Gastrocnemius medialis (tissue), 4 donors: ENCODE results near the gene DNASE1L3.

Experiments used
- POLR2A ChIP-seq, 2 donors: fragments of 450-650 bp; IDR thresholded peaks; one replicate each; pipeline ENCODE4 v1.6.1; 2017; ENCODE audit warnings: antibody characterized with exemption in 2 of 2, mild to moderate bottlenecking in 2 of 2, moderate library complexity in 2 of 2
- TF ChIP-seq, protein P1 (sequence below), 5 experiments: fragments of 450-650 bp in 3 of 5; fragments of 200-600 bp in 2 of 5; sonication (generic) in 2 of 5; IDR thresholded peaks in 4 of 5; conservative IDR thresholded peaks in 1 of 5; 1 replicate in 4 of 5; 2 replicates in 1 of 5; pipeline ENCODE4 v1.5.1; 2016 to 2019; ENCODE audit warnings: antibody characterized with exemption in 5 of 5, mild to moderate bottlenecking in 3 of 5, moderate library complexity in 3 of 5

DNA sequence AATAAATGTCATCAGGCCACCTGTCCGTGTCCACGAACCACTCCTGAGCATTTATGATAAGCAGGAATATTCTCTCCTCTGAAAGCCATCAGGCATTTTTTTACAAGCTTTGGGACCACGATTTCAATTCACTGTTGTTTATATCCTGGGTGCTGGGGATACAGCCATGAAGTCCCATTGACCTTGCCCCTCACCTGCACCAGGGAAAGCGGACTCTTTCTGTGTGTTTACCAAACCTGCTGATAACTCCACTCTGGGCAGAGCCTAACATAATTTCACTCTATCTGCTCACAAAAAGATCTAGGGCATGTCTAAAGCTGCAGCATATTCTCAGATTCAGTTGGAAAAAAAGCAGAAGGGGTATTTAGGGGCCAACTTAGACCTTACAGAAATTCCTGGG lies 4.8 kb downstream of the DNASE1L3 start:
- TF ChIP-seq, protein P1, sequence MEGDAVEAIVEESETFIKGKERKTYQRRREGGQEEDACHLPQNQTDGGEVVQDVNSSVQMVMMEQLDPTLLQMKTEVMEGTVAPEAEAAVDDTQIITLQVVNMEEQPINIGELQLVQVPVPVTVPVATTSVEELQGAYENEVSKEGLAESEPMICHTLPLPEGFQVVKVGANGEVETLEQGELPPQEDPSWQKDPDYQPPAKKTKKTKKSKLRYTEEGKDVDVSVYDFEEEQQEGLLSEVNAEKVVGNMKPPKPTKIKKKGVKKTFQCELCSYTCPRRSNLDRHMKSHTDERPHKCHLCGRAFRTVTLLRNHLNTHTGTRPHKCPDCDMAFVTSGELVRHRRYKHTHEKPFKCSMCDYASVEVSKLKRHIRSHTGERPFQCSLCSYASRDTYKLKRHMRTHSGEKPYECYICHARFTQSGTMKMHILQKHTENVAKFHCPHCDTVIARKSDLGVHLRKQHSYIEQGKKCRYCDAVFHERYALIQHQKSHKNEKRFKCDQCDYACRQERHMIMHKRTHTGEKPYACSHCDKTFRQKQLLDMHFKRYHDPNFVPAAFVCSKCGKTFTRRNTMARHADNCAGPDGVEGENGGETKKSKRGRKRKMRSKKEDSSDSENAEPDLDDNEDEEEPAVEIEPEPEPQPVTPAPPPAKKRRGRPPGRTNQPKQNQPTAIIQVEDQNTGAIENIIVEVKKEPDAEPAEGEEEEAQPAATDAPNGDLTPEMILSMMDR (IDR thresholded peaks at IDR 0.05 in 4 of 5, conservative IDR thresholded peaks at IDR 0.05 in 1 of 5): no peak
- no peak for TF ChIP-seq POLR2A (IDR thresholded peaks at IDR 0.05)
